ENCODE measurements around the gene MEF2C.

DNA sequence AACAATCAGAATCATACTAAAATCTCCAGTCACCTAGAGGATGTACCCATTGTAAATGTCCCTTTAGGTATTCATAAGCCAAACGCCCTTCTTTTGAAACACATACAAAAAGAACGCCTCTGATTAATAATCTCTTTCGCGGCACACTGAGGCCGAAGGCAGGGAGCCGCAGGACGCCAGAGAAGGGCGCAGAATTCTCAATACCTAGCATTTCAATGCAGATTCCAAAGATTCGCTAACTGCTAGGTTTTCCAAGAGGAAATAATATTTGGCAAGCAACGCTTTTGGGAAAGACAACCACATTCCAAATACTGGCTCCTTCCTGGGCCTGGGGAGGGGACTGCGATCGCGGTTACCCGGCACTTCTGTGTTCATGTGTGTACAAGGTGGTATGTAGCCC, 203.3 kb downstream of the MEF2C start:
- no peak for TF ChIP-seq POLR2A (IDR thresholded peaks at IDR 0.05)
- TF ChIP-seq, protein P1, sequence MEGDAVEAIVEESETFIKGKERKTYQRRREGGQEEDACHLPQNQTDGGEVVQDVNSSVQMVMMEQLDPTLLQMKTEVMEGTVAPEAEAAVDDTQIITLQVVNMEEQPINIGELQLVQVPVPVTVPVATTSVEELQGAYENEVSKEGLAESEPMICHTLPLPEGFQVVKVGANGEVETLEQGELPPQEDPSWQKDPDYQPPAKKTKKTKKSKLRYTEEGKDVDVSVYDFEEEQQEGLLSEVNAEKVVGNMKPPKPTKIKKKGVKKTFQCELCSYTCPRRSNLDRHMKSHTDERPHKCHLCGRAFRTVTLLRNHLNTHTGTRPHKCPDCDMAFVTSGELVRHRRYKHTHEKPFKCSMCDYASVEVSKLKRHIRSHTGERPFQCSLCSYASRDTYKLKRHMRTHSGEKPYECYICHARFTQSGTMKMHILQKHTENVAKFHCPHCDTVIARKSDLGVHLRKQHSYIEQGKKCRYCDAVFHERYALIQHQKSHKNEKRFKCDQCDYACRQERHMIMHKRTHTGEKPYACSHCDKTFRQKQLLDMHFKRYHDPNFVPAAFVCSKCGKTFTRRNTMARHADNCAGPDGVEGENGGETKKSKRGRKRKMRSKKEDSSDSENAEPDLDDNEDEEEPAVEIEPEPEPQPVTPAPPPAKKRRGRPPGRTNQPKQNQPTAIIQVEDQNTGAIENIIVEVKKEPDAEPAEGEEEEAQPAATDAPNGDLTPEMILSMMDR (IDR thresholded peaks at IDR 0.05) = no peak
- no peak for TF ChIP-seq POLR2AphosphoS5 (IDR thresholded peaks at IDR 0.05)
